K562 (cell line): ENCODE measurements around the gene CHD2. TPM values are rescaled to one million over a fixed set of nuclear protein-coding genes. Genes with fewer than 3 reads are reported as not detected.

Source experiments
- ATAC-seq: fragments of 200-7000 bp; cut with Tn5 transposase; 3 replicates; pipeline ENCODE4 v1.9.1; 2020; ENCODE audit warnings: moderate library complexity
- BruUV-seq: library from RNA; stranded (reverse); fragments of 400-500 nt; replicated peaks from 2 replicates; lab custom pipeline; 2021; lab: Mats Ljungman, UMichigan
- CTCF ChIA-PET: fragments of 300-600 bp; formaldehyde crosslinking; extraction: SDS; loops from one replicate; lab custom pipeline; 2021; ENCODE audit warnings: low intra/inter-chr PET ratio; lab: Yijun Ruan, JAX
- POLR2A ChIA-PET: fragments of 300-600, 350-650 bp; sonication (Branson Sonifier 250); formaldehyde crosslinking; extraction: SDS; loops from one replicate; lab custom pipeline; 2021; ENCODE audit warnings: antibody characterized with exemption, inconsistent platforms; lab: Yijun Ruan, JAX
- DNase-seq, 4 experiments: peaks; one replicate each; pipeline versions ENCODE4 v3.0.0 to v3.0.0-alpha.2; 2011 to 2018; ENCODE audit warnings: low spot score in 3 of 4, mixed read lengths in 3 of 4; ENCODE audit errors: extremely low read depth in 1 of 4
- FAIRE-seq: peaks from 2 replicates; lab custom pipeline; 2011; peaks lifted over from hg19 to GRCh38; lab: Jason Lieb, UNC
- H2AFZ ChIP-seq: 2 replicates; pipeline ENCODE4 v1.6.0; 2011; ENCODE audit warnings: low read depth, low read length, control low read depth, inconsistent platforms
- H3K27ac ChIP-seq: fragments of 200-600 bp; 3 replicates; pipeline ENCODE4 v1.8.0; 2011; ENCODE audit warnings: low read depth, mild to moderate bottlenecking, control low read depth, inconsistent platforms, low read length, moderate library complexity, mixed read lengths; ENCODE audit errors: extremely low read depth
- H3K27me3 ChIP-seq, 2 experiments: fragments of 300-600 bp in 1 of 2; 2 replicates in 1 of 2; 3 replicates in 1 of 2; pipeline versions ENCODE4 v1.6.0 to v1.8.0; 2011; ENCODE audit warnings: inconsistent platforms in 2 of 2, low read length in 2 of 2, mild to moderate bottlenecking in 1 of 2, mixed read lengths in 1 of 2, moderate library complexity in 1 of 2; ENCODE audit not compliant: control insufficient read depth in 2 of 2, insufficient read depth in 2 of 2
- H3K36me3 ChIP-seq: fragments of 300-600 bp; 3 replicates; pipeline ENCODE4 v1.8.0; 2011; ENCODE audit warnings: mild to moderate bottlenecking, low read length, inconsistent platforms; ENCODE audit not compliant: control insufficient read depth, insufficient read depth
- H3K4me1 ChIP-seq, 2 experiments: fragments of 200-600 bp in 1 of 2; replicated peaks in 1 of 2; 2 replicates in 1 of 2; 3 replicates in 1 of 2; pipeline versions ENCODE4 v1.5.1 to v1.8.0; 2011; ENCODE audit warnings: inconsistent platforms in 2 of 2, low read length in 2 of 2, mild to moderate bottlenecking in 1 of 2, mixed read lengths in 1 of 2, moderate library complexity in 1 of 2; ENCODE audit not compliant: control insufficient read depth in 2 of 2, insufficient read depth in 2 of 2
- H3K4me2 ChIP-seq: 2 replicates; pipeline ENCODE4 v1.6.1; 2011; ENCODE audit warnings: low read length, control low read depth, inconsistent platforms, mixed read lengths; ENCODE audit not compliant: insufficient read depth
- H3K4me3 ChIP-seq: fragments of 200-600 bp; sonication (generic), shearing (Covaris generic); 2 replicates; pipeline ENCODE4 v1.5.1; 2016; ENCODE audit warnings: control low read depth, inconsistent platforms
- H3K79me2 ChIP-seq: fragments of 200-600 bp; 3 replicates; pipeline ENCODE4 v1.8.0; 2011; ENCODE audit warnings: low read length, inconsistent platforms; ENCODE audit not compliant: control insufficient read depth, insufficient read depth
- H3K9ac ChIP-seq, 2 experiments: 2 replicates each; pipeline versions ENCODE4 v1.6.0 to v1.6.1; 2011; ENCODE audit warnings: low read depth in 2 of 2, low read length in 2 of 2, control low read depth in 1 of 2, inconsistent platforms in 1 of 2, mild to moderate bottlenecking in 1 of 2, mixed read lengths in 1 of 2; ENCODE audit not compliant: insufficient read depth in 1 of 2
- H3K9me1 ChIP-seq: one replicate; pipeline ENCODE4 v1.6.0; 2011; ENCODE audit warnings: inconsistent platforms, mild to moderate bottlenecking, low read length, moderate library complexity; ENCODE audit not compliant: control insufficient read depth, insufficient read depth
- H3K9me3 ChIP-seq: replicated peaks from 2 replicates; pipeline ENCODE4 v1.5.1; 2011; ENCODE audit warnings: low read depth, low read length, inconsistent platforms; ENCODE audit not compliant: control insufficient read depth, insufficient read depth
- H4K20me1 ChIP-seq: replicated peaks from 2 replicates; pipeline ENCODE4 v1.6.1; 2011; ENCODE audit warnings: low read length, inconsistent platforms, mixed read lengths; ENCODE audit not compliant: control insufficient read depth, insufficient read depth
- SPI1 ChIP-seq: IDR thresholded peaks from 2 replicates; pipeline ENCODE4 v1.6.1; 2011; ENCODE audit warnings: low read depth, low read length, control low read depth, borderline replicate concordance
- WGBS: fragments of 100-300 bp; shearing (Covaris generic); methylation state at CpG from one replicate; pipeline ENCODE4 v1.1.6; 2016; ENCODE audit warnings: low coverage, mixed read lengths; ENCODE audit not compliant: insufficient coverage; ENCODE audit errors: missing lambda C conversion rate; 5-methylcytosine and 5-hydroxymethylcytosine counted together
- in situ Hi-C: fragments of 300-500 bp; cut with MboI; formaldehyde crosslinking; loops from 4 replicates; pipeline ENCODE4 v1.15.0; 2018; ENCODE audit warnings: inconsistent platforms, mixed read lengths
- intact Hi-C: fragments of 100-400 bp; cut with micrococcal nuclease; formaldehyde crosslinking; loops from 2 replicates; pipeline ENCODE4 v1.14.2; 2022
- polyA plus RNA-seq, 8 experiments: library from polyadenylated mRNA; depleted of rRNA in 4 of 8; stranded (reverse) in 5 of 8; unstranded in 3 of 8; fragments of >200 nt; fragmentation: Nextera tagmentation in 2 of 8; fragmentation: Illumina TruSeq in 1 of 8; extraction: Ambion mirVana in 2 of 8; extraction: Trizol in 1 of 8; gene quantifications; 2 replicates each; pipeline versions ENCODE4 v1.2.1 to v1.2.3, GENCODE V29; 2011 to 2014; ENCODE audit warnings: inconsistent platforms in 1 of 8, missing spikeins in 1 of 8
- total RNA-seq, 7 experiments: library from RNA; depleted of rRNA in 6 of 7; stranded (reverse); fragments of >200 nt in 6 of 7; fragmentation: Illumina TruSeq in 2 of 7; extraction: Trizol in 2 of 7; gene quantifications; 2 replicates each; pipeline versions ENCODE4 v1.2.1 to v1.2.3, GENCODE V29; 2011 to 2021; ENCODE audit warnings: low replicate concordance in 1 of 7
- TF ChIP-seq, protein P1 (sequence below), 2 experiments: fragments of 150-350 bp in 1 of 2; IDR thresholded peaks; 2 replicates each; pipeline ENCODE4 v1.6.1; 2012 to 2016; ENCODE audit warnings: low read depth in 2 of 2, low read length in 2 of 2, mild to moderate bottlenecking in 1 of 2, moderate library complexity in 1 of 2

CHD2 gene
- total and polyA plus RNA-seq, 9 of the 15 experiments (the other 6 are each of a cell fraction or from before 2014, with no cell fraction given): 38.9 to 70.8 (median 56.2) TPM

DNA sequence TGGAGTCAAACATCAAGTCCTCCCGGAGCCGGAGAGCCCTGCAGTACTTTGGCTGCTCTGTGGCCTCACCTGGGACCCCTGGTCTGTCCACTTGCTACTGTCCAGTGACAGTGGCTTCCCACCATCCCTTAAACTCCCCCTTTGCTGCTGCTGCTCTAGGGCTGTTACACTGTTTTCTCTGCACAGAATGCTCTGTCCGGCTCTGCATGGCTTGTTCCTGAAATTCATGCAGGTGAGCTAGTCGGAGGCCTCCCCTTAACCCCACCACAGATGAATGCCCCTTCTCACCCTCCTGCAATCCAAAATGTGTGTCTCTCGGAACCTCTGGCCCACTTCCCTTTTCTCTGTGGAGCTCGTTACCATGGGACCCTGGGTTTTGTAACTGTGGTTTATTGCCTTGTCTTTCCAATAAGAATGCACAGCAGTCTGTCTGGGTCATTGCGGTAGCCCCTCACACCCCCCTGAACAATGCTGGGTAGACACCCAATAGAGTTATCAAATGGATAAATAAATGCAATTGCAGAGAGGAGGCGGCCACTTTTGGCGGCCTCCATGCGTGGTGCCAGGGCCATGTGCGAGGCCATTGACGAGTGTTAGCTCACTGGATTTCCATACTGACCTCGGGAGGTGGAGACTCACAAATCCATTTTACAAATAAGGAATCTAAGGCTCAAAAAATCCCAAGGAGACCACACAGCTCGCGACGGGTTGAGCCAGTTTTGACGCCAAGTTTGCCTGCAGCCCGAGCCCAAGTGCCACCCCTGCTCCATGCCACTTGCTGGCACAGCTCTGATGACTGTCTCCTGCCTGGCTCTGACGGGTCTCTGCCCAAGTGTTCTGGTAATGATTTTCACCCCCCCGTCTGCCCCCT is 140.4 kb downstream of the CHD2 start:
- in situ Hi-C loops (loop anchor here (25.0 kb wide), 1 partner anchor 1272 kb away; no protein-coding TSS in a partner anchor), intact Hi-C loops (no loop called here)
- CTCF ChIA-PET: no interaction called here
- POLR2A ChIA-PET: interaction anchor here (0.6 to 1.1 kb wide), 3 partner anchors 12 to 282 kb away, joined by 3 to 5 read pairs (median 3); no protein-coding TSS in a partner anchor
- Histone ChIP-seq H3K4me1 (peaks cover 10 to 39% of the 10 kb centered on the region in 2 experiments; a peak in 4 of 5 replicates), H3K9me1 (peaks cover 5% of the 10 kb centered on the region), H3K4me2 (no peak overlapping the region), H3K27me3 (peaks cover 18 to 58% of the 10 kb centered on the region in 2 experiments), H4K20me1 (peaks cover 8% of the 10 kb centered on the region; the same call in 1 of the 2 replicates), H3K79me2 (no peaks in the 10 kb centered on the region), H2AFZ (no peak overlapping the region), H3K36me3 (no peaks in the 10 kb centered on the region), H3K9ac (no peak overlapping the region), H3K9me3 (no peaks in the 10 kb centered on the region), H3K4me3 (no peak overlapping the region), H3K27ac (no peak overlapping the region)
- FAIRE-seq (no peak), DNase-seq (no peak), ATAC-seq (no peak)
- TF ChIP-seq, protein P1, sequence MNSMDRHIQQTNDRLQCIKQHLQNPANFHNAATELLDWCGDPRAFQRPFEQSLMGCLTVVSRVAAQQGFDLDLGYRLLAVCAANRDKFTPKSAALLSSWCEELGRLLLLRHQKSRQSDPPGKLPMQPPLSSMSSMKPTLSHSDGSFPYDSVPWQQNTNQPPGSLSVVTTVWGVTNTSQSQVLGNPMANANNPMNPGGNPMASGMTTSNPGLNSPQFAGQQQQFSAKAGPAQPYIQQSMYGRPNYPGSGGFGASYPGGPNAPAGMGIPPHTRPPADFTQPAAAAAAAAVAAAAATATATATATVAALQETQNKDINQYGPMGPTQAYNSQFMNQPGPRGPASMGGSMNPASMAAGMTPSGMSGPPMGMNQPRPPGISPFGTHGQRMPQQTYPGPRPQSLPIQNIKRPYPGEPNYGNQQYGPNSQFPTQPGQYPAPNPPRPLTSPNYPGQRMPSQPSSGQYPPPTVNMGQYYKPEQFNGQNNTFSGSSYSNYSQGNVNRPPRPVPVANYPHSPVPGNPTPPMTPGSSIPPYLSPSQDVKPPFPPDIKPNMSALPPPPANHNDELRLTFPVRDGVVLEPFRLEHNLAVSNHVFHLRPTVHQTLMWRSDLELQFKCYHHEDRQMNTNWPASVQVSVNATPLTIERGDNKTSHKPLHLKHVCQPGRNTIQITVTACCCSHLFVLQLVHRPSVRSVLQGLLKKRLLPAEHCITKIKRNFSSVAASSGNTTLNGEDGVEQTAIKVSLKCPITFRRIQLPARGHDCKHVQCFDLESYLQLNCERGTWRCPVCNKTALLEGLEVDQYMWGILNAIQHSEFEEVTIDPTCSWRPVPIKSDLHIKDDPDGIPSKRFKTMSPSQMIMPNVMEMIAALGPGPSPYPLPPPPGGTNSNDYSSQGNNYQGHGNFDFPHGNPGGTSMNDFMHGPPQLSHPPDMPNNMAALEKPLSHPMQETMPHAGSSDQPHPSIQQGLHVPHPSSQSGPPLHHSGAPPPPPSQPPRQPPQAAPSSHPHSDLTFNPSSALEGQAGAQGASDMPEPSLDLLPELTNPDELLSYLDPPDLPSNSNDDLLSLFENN (IDR thresholded peaks at IDR 0.05; ENCODE audit: low read depth in 2 of 2, low read length in 2 of 2): no peak
- TF ChIP-seq SPI1: peak; percentile 89
- no TSS peak for BruUV-seq
- WGBS: 10% methylated on average over 20 of the region's 20 CpGs
